Activated B cell treated with CpG ODN at 0.5 μM for 24 hours (primary cell): ENCODE data around the gene SLC16A4. TPM values are rescaled to one million over a fixed set of nuclear protein-coding genes. Genes with fewer than 3 reads are reported as not detected.

ENCODE experiments used
- ATAC-seq: fragments of 200-7000 bp; cut with Tn5 transposase; one replicate; pipeline ENCODE4 v1.10.0; 2021; ENCODE audit warnings: low read depth, mild to moderate bottlenecking, moderate library complexity
- CTCF ChIA-PET: fragments of 350-600 bp; sonication (Branson Sonifier 250); formaldehyde crosslinking; loops from one replicate; lab custom pipeline; 2021; ENCODE audit warnings: antibody characterized with exemption; lab: Charles Lee
- POLR2A ChIA-PET: fragments of 350-600 bp; sonication (Branson Sonifier 250); formaldehyde crosslinking; loops from one replicate; lab custom pipeline; 2021; ENCODE audit warnings: antibody characterized with exemption; lab: Charles Lee
- DNase-seq: peaks from one replicate; pipeline ENCODE4 v3.0.0; 2022
- H3K27ac Mint-ChIP-seq: one replicate; pipeline ENCODE4 v1.8.0; 2020; ENCODE audit warnings: mixed read lengths
- H3K27me3 Mint-ChIP-seq: one replicate; pipeline ENCODE4 v1.8.0; 2021; ENCODE audit warnings: mixed read lengths
- H3K36me3 Mint-ChIP-seq: one replicate; pipeline ENCODE4 v1.8.0; 2021; ENCODE audit warnings: low read depth, mixed read lengths
- H3K4me1 Mint-ChIP-seq: one replicate; pipeline ENCODE4 v1.8.0; 2021; ENCODE audit warnings: mixed read lengths
- H3K4me3 Mint-ChIP-seq: one replicate; pipeline ENCODE4 v1.8.0; 2020; ENCODE audit warnings: mild to moderate bottlenecking, mixed read lengths
- H3K9me3 Mint-ChIP-seq: one replicate; pipeline ENCODE4 v1.8.0; 2020; ENCODE audit warnings: mixed read lengths
- CTCF ChIP-seq: fragments of 200-600 bp; IDR thresholded peaks from one replicate; pipeline ENCODE4 v1.8.0; 2022; ENCODE audit warnings: antibody characterized with exemption, mild to moderate bottlenecking
- intact Hi-C: fragments of 100-400 bp; cut with micrococcal nuclease; formaldehyde crosslinking; loops from one replicate; pipeline ENCODE4 v1.15.1; 2024
- total RNA-seq: library from RNA; stranded (reverse); gene quantifications from 2 replicates; pipeline ENCODE4 v1.2.3, GENCODE V29; 2022

Gene SLC16A4
- total RNA-seq, 1 donor from 2014 or later, result 0.89 TPM

- Mint-ChIP-seq H3K9me3 (no peaks in the 10 kb centered on the region), H3K27ac (peak overlapping the region; percentile 95), H3K4me3 (peak overlapping the region; percentile 55), H3K36me3 (peaks cover 4% of the 10 kb centered on the region), H3K4me1 (peaks cover 94% of the 10 kb centered on the region), H3K27me3 (no peaks in the 10 kb centered on the region)
- ChIA-PET POLR2A (interaction anchor here (0.7 to 9.5 kb wide), 14 partner anchors 10 to 255 kb away, joined by 3 to 262 read pairs (median 6); partner anchors contain the start of genes KCNC4, LAMTOR5 and RBM15), CTCF (interaction anchor here (1.0 to 8.4 kb wide), 4 partner anchors 29 to 176 kb away, joined by 3 to 68 read pairs (median 8); partner anchors contain the start of gene RBM15)
- intact Hi-C loops, result loop anchor here (5.0 to 10.0 kb wide), 2 partner anchors 401 to 1291 kb away; partner anchors contain the start of gene TMEM167B
- ATAC-seq (no peak), DNase-seq (no peak)
- TF ChIP-seq CTCF, result no peak
Observed at GRCh38 chr1:110383251-110383990, 7.4 kb downstream of the SLC16A4 start.

GRCh38 chr1:110380672-110381283, 10.0 kb downstream of the SLC16A4 start:
- no peaks in the 10 kb centered on the region for H3K9me3 Mint-ChIP-seq
- intact Hi-C loops, result loop anchor here (1.0 to 10.0 kb wide), 3 partner anchors 42 to 1288 kb away; partner anchors contain the start of gene TMEM167B
- ChIA-PET POLR2A (interaction anchor here (0.7 to 9.5 kb wide), 8 partner anchors 13 to 493 kb away, joined by 3 to 262 read pairs (median 4); partner anchors contain the start of genes KCNC4 and RBM15), CTCF (interaction anchor here (0.7 to 8.4 kb wide), 5 partner anchors 27 to 42 kb away, joined by 3 to 68 read pairs (median 3); partner anchors contain the start of genes LAMTOR5 and RBM15)
- H3K36me3 Mint-ChIP-seq, result peaks cover 16% of the 10 kb centered on the region
- no peaks in the 10 kb centered on the region for H3K27me3 Mint-ChIP-seq
- TF ChIP-seq CTCF, result no peak
- H3K4me3 Mint-ChIP-seq, result peak overlapping the region; percentile 57
- DNase-seq (no peak), ATAC-seq (peak; percentile 12)
- peaks cover 73% of the 10 kb centered on the region for H3K4me1 Mint-ChIP-seq
- H3K27ac Mint-ChIP-seq, result peak overlapping the region; percentile 86

- ChIA-PET CTCF (no interaction called here), POLR2A (no interaction called here)
- no peaks in the 10 kb centered on the region for H3K27me3 Mint-ChIP-seq
- TF ChIP-seq CTCF, result no peak
- no peak overlapping the region for H3K4me3 Mint-ChIP-seq
- no peak overlapping the region for H3K27ac Mint-ChIP-seq
- H3K36me3 Mint-ChIP-seq, result peaks cover 44% of the 10 kb centered on the region
- H3K4me1 Mint-ChIP-seq, result peaks cover 27% of the 10 kb centered on the region
- intact Hi-C loops, result loop anchor here (2.0 kb wide), 1 partner anchor 17 kb away; no protein-coding TSS in a partner anchor
- no peaks in the 10 kb centered on the region for H3K9me3 Mint-ChIP-seq
- ATAC-seq (no peak), DNase-seq (no peak)
Observed at GRCh38 chr1:110375490-110375889, 15.3 kb downstream of the SLC16A4 start.

GRCh38 chr1:110370827-110371226, 20.0 kb downstream of the SLC16A4 start:
- no peak overlapping the region for H3K4me3 Mint-ChIP-seq
- intact Hi-C loops, result loop anchor here (5.0 kb wide), 1 partner anchor 36 kb away; the partner anchor contains the start of gene LAMTOR5
- no peak for TF ChIP-seq CTCF
- peaks cover 45% of the 10 kb centered on the region for H3K36me3 Mint-ChIP-seq
- POLR2A ChIA-PET, result interaction anchor here (0.7 kb wide), 1 partner anchor 38 kb away, joined by 3 read pairs; no protein-coding TSS in a partner anchor
- H3K27ac Mint-ChIP-seq, result no peak overlapping the region
- ATAC-seq (no peak), DNase-seq (no peak)
- no peaks in the 10 kb centered on the region for H3K9me3 Mint-ChIP-seq
- no peaks in the 10 kb centered on the region for H3K27me3 Mint-ChIP-seq
- CTCF ChIA-PET, result no interaction called here
- peaks cover 7% of the 10 kb centered on the region for H3K4me1 Mint-ChIP-seq
